ENCODE measurements around the gene LMLN. TPM values are rescaled to one million over a fixed set of nuclear protein-coding genes. Genes with fewer than 3 reads are reported as not detected.

LMLN gene
- total and polyA plus RNA-seq, 8 donors: 9.0 to 12.2 (median 10.0) TPM

DNA sequence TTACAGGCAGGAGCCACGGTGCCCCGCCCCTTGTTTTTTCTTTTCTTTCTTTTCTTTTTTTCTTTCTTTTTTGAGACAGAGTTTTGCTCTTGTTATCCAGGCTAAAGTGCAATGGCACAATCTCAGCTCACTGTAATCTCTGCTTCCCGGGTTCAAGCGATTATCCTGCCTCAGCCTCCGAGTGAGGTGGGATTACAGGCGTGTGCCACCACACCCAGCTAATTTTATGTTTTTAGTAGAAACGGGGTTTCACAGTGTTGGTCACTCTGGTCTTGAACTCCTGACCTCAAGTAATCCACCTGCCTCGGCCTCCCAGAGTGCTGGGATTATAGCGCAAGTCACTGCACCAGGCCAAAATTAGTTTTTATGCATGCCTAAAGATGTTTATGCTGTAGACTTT is 7.6 kb upstream of the LMLN start:
- TF ChIP-seq, protein P1, sequence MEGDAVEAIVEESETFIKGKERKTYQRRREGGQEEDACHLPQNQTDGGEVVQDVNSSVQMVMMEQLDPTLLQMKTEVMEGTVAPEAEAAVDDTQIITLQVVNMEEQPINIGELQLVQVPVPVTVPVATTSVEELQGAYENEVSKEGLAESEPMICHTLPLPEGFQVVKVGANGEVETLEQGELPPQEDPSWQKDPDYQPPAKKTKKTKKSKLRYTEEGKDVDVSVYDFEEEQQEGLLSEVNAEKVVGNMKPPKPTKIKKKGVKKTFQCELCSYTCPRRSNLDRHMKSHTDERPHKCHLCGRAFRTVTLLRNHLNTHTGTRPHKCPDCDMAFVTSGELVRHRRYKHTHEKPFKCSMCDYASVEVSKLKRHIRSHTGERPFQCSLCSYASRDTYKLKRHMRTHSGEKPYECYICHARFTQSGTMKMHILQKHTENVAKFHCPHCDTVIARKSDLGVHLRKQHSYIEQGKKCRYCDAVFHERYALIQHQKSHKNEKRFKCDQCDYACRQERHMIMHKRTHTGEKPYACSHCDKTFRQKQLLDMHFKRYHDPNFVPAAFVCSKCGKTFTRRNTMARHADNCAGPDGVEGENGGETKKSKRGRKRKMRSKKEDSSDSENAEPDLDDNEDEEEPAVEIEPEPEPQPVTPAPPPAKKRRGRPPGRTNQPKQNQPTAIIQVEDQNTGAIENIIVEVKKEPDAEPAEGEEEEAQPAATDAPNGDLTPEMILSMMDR (IDR thresholded peaks at IDR 0.05): no peak
- ATAC-seq (no peak), DNase-seq (no peak)
- Histone ChIP-seq H3K27me3 (no peaks in the 10 kb centered on the region), H3K36me3 (peaks cover 10 to 62% of the 10 kb centered on the region in 2 donors), H3K4me3 (peak overlapping the region in 1 of 2 donors; percentile 80), H3K4me1 (peaks cover 39 to 57% of the 10 kb centered on the region in 2 donors), H3K27ac (no peak overlapping the region), H3K9me3 (no peaks in the 10 kb centered on the region)
- intact Hi-C loops (cut with DNase I): no loop called here

DNA sequence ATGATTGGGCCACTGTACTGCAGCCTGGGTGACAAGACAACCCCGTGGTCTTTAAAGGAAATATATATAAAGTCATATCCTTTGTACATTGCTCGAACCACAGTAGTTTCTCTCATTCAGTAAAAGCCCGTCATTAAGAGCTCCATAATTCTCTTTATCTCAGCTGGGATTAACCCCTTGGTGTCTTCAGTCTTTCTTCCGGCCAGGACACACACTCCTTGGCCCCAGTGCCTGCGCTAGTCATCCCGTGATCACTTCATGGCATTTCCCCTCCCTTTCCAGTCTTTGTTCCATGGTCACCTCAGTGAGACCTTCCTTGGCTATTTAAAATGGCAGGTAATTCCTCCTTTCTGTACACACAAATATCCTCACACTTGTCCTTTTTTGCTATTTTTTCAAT is 6.7 kb upstream of the LMLN start:
- Histone ChIP-seq H3K9me3 (no peaks in the 10 kb centered on the region), H3K27me3 (no peaks in the 10 kb centered on the region), H3K27ac (no peak overlapping the region), H3K36me3 (peaks cover 10 to 62% of the 10 kb centered on the region in 2 donors), H3K4me1 (peaks cover 39 to 66% of the 10 kb centered on the region in 2 donors), H3K4me3 (no peak overlapping the region)
- intact Hi-C loops (cut with DNase I): no loop called here
- no peak for ATAC-seq
- TF ChIP-seq, protein P1 (IDR thresholded peaks at IDR 0.05): no peak
- DNase-seq: no peak

DNA sequence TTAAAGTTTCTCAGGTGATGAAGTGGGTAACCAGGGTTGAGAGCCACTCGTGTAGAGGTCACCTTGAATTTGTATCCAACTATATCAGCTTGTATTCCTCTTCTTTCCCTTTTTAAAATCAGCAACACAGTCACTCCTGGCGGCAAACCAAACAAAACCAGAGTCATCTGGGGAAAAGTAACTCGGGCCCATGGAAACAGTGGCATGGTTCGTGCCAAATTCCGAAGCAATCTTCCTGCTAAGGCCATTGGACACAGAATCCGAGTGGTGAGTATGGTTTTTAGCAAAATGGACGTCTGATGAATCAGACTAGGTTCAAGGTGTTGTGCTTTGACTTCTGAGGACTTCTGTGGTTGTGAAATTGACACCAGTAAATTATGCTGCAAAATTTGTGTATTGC is 6.1 kb upstream of the LMLN start:
- TF ChIP-seq, protein P1 (IDR thresholded peaks at IDR 0.05): no peak
- no peak overlapping the region for H3K27ac ChIP-seq
- ATAC-seq (no peak), DNase-seq (no peak)
- peaks cover 42 to 72% of the 10 kb centered on the region in 2 donors for H3K4me1 ChIP-seq
- no peaks in the 10 kb centered on the region for H3K9me3 ChIP-seq
- H3K36me3 ChIP-seq: peaks cover 10 to 62% of the 10 kb centered on the region in 2 donors
- H3K4me3 ChIP-seq: no peak overlapping the region
- H3K27me3 ChIP-seq: no peaks in the 10 kb centered on the region
- intact Hi-C loops (cut with DNase I): no loop called here

DNA sequence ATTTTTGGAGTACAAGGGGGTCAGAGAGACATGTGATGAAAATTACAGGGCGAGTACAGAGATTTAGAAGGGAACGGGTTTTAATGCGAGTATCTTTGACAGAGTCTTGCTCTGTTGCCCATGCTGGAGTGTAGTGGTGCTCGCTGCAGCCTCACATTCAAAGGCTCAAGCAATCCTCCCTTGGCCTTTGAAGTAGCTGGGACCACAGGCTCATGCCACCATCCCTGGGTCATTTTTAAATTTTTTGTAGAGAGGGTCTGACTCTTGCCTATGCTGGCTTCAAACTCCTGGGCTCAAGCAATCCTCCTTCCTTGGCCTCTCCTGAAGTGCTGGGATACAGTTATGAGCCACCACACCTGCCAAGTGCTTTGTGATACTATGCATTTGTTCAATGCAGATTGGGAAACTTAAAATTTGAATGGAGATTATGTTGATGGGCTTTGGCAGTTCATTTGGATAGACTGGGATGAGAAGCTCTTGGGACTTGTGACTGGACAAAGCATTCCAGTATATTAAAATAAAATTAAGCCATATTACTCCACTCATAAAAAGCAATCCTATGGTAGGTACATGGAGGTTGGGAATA is 4.0 kb upstream of the LMLN start:
- H3K36me3 ChIP-seq: peaks cover 10 to 60% of the 10 kb centered on the region in 2 donors
- intact Hi-C loops (cut with DNase I): no loop called here
- H3K27ac ChIP-seq: peak overlapping the region; percentile 84 to 86
- peaks cover 46 to 82% of the 10 kb centered on the region in 2 donors for H3K4me1 ChIP-seq
- no peaks in the 10 kb centered on the region for H3K9me3 ChIP-seq
- DNase-seq (no peak), ATAC-seq (no peak)
- H3K27me3 ChIP-seq: no peaks in the 10 kb centered on the region
- H3K4me3 ChIP-seq: no peak overlapping the region
- TF ChIP-seq, protein P1 (IDR thresholded peaks at IDR 0.05): no peak

DNA sequence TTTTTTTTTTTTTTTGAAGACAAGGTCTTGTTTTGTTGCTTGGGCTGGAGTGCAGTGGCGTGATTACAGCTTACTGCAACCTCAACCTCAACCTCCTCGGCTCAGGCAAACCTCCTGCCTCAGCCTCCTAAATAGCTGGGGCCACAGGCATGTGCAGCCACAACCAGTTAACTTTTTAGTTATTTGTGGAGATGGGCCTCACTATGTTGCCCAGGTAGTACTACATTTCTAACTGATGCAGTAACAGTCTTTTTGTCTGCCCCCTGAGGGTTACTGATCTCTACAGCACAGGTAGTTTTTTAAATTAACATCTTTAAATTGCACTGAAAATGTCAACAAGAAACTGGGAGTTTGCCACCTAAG is 3.4 kb upstream of the LMLN start:
- ATAC-seq: no peak

More for the DNA sequence above, 3.4 kb upstream of the LMLN start:
- H3K27ac ChIP-seq: peak overlapping the region; percentile 84 to 86
- no peaks in the 10 kb centered on the region for H3K27me3 ChIP-seq
- H3K36me3 ChIP-seq: peaks cover 10 to 54% of the 10 kb centered on the region in 2 donors
- H3K4me3 ChIP-seq: no peak overlapping the region
- TF ChIP-seq, protein P1 (IDR thresholded peaks at IDR 0.05): no peak
- H3K9me3 ChIP-seq: no peaks in the 10 kb centered on the region
- no peak for DNase-seq
- intact Hi-C loops (cut with DNase I): no loop called here
- H3K4me1 ChIP-seq: peaks cover 44 to 82% of the 10 kb centered on the region in 2 donors

Data from left lung (tissue), 10 donors.